Caco-2 (cell line): ENCODE data around the gene INS. TPM values are rescaled to one million over a fixed set of nuclear protein-coding genes. Genes with fewer than 3 reads are reported as not detected.

ENCODE experiments used
- BruUV-seq: library from RNA; stranded (reverse); fragments of 400-500 nt; replicated peaks from 2 replicates; lab custom pipeline; 2021; lab: Mats Ljungman, UMichigan
- CTCF ChIA-PET: fragments of 300-600 bp; sonication (Branson Sonifier 250); formaldehyde crosslinking; loops from one replicate; lab custom pipeline; 2022; ENCODE audit warnings: antibody characterized with exemption; lab: Charles Lee
- POLR2A ChIA-PET: fragments of 300-600 bp; sonication (Branson Sonifier 250); formaldehyde crosslinking; loops from one replicate; lab custom pipeline; 2022; ENCODE audit warnings: antibody characterized with exemption; lab: Charles Lee
- DNase-seq, 2 experiments: peaks; one replicate each; pipeline versions ENCODE4 v3.0.0 to v3.0.0-alpha.2; 2020 to 2022
- H3K27me3 ChIP-seq: replicated peaks from 2 replicates; pipeline ENCODE4 v1.6.0; 2011; ENCODE audit warnings: low read length; ENCODE audit not compliant: control insufficient read depth, insufficient read depth
- H3K36me3 ChIP-seq: 2 replicates; pipeline ENCODE4 v1.5.1; 2011; ENCODE audit warnings: low read length; ENCODE audit not compliant: control insufficient read depth, insufficient read depth
- H3K4me1 ChIP-seq: fragments of 250-450 bp; sonication (Bioruptor Pico); 2 replicates; pipeline ENCODE4 v1.5.1; 2020; ENCODE audit warnings: mild to moderate bottlenecking
- H3K4me3 ChIP-seq: 2 replicates; pipeline ENCODE4 v1.5.1; 2011; ENCODE audit warnings: low read depth, mild to moderate bottlenecking, control low read depth, low read length
- H3K9me3 ChIP-seq: fragments of 250-450 bp; sonication (Bioruptor Pico); 2 replicates; pipeline ENCODE4 v1.5.1; 2020; ENCODE audit warnings: mild to moderate bottlenecking, moderate library complexity
- H3K27ac Mint-ChIP-seq: one replicate; pipeline ENCODE4 v1.8.0; 2022; ENCODE audit warnings: mixed read lengths; ENCODE audit not compliant: unreplicated experiment
- H3K27me3 Mint-ChIP-seq: one replicate; pipeline ENCODE4 v1.8.0; 2022; ENCODE audit warnings: mixed read lengths; ENCODE audit not compliant: insufficient read depth, unreplicated experiment
- H3K36me3 Mint-ChIP-seq: one replicate; pipeline ENCODE4 v1.8.0; 2022; ENCODE audit warnings: mild to moderate bottlenecking, mixed read lengths; ENCODE audit not compliant: insufficient read depth, unreplicated experiment
- H3K4me1 Mint-ChIP-seq: one replicate; pipeline ENCODE4 v1.8.0; 2022; ENCODE audit warnings: low read depth, mixed read lengths; ENCODE audit not compliant: unreplicated experiment
- H3K4me3 Mint-ChIP-seq: one replicate; pipeline ENCODE4 v1.8.0; 2022; ENCODE audit warnings: mild to moderate bottlenecking, moderate library complexity, mixed read lengths; ENCODE audit not compliant: unreplicated experiment
- H3K9me3 Mint-ChIP-seq: one replicate; pipeline ENCODE4 v1.8.0; 2022; ENCODE audit warnings: mixed read lengths; ENCODE audit not compliant: unreplicated experiment
- intact Hi-C: fragments of 100-400 bp; cut with micrococcal nuclease; formaldehyde crosslinking; loops from one replicate; pipeline ENCODE4 v1.10.0; 2022; ENCODE audit not compliant: unreplicated experiment
- total RNA-seq: library from RNA; stranded (reverse); gene quantifications from 2 replicates; pipeline ENCODE4 v1.2.3, GENCODE V29; 2022
- TF ChIP-seq, protein P1 (sequence below), 2 experiments: fragments of 200-600 bp in 1 of 2; IDR thresholded peaks; 1 replicate in 1 of 2; 2 replicates in 1 of 2; pipeline versions ENCODE4 v1.5.1 to v1.8.0; 2011 to 2022; ENCODE audit warnings: antibody characterized with exemption in 1 of 2, control low read depth in 1 of 2, inconsistent platforms in 1 of 2, low read depth in 1 of 2, low read length in 1 of 2, mild to moderate bottlenecking in 1 of 2, moderate library complexity in 1 of 2; ENCODE audit not compliant: insufficient read depth in 1 of 2, severe bottlenecking in 1 of 2, unreplicated experiment in 1 of 2

Gene INS
- total RNA-seq, 1 experiment from 2014 or later: not detected

- no peaks in the 10 kb centered on the region for H3K36me3 Mint-ChIP-seq
- Histone ChIP-seq H3K36me3 (no peaks in the 10 kb centered on the region), H3K4me1 (peaks cover 18% of the 10 kb centered on the region), H3K9me3 (peaks cover 17% of the 10 kb centered on the region), H3K4me3 (no peak overlapping the region), H3K27me3 (no peaks in the 10 kb centered on the region)
- ChIA-PET POLR2A (no interaction called here), CTCF (interaction anchor here (1.0 kb wide), 1 partner anchor 39 kb away, joined by 3 read pairs; no protein-coding TSS in a partner anchor)
- no peaks in the 10 kb centered on the region for H3K27me3 Mint-ChIP-seq
- DNase-seq: no peak
- H3K9me3 Mint-ChIP-seq: peaks cover 22% of the 10 kb centered on the region
- no peak overlapping the region for H3K4me3 Mint-ChIP-seq
- TF ChIP-seq, protein P1, sequence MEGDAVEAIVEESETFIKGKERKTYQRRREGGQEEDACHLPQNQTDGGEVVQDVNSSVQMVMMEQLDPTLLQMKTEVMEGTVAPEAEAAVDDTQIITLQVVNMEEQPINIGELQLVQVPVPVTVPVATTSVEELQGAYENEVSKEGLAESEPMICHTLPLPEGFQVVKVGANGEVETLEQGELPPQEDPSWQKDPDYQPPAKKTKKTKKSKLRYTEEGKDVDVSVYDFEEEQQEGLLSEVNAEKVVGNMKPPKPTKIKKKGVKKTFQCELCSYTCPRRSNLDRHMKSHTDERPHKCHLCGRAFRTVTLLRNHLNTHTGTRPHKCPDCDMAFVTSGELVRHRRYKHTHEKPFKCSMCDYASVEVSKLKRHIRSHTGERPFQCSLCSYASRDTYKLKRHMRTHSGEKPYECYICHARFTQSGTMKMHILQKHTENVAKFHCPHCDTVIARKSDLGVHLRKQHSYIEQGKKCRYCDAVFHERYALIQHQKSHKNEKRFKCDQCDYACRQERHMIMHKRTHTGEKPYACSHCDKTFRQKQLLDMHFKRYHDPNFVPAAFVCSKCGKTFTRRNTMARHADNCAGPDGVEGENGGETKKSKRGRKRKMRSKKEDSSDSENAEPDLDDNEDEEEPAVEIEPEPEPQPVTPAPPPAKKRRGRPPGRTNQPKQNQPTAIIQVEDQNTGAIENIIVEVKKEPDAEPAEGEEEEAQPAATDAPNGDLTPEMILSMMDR (IDR thresholded peaks at IDR 0.05; ENCODE audit: insufficient read depth in 1 of 2, low read depth in 1 of 2, low read length in 1 of 2, severe bottlenecking in 1 of 2, unreplicated experiment in 1 of 2): no peak
- H3K27ac Mint-ChIP-seq: no peak overlapping the region
- no TSS peak for BruUV-seq
- H3K4me1 Mint-ChIP-seq: no peaks in the 10 kb centered on the region
- intact Hi-C loops: no loop called here
These were observed 44.3 kb downstream of the INS start for GRCh38 chr11:2116680-2117079.

- H3K27me3 Mint-ChIP-seq: no peaks in the 10 kb centered on the region
- H3K4me3 Mint-ChIP-seq: no peak overlapping the region
- ChIA-PET POLR2A (no interaction called here), CTCF (no interaction called here)
- H3K36me3 ChIP-seq: no peaks in the 10 kb centered on the region
- H3K36me3 Mint-ChIP-seq: no peaks in the 10 kb centered on the region
- intact Hi-C loops: no loop called here
- TF ChIP-seq, protein P1 (IDR thresholded peaks at IDR 0.05; ENCODE audit: insufficient read depth in 1 of 2, low read depth in 1 of 2, low read length in 1 of 2, severe bottlenecking in 1 of 2, unreplicated experiment in 1 of 2): no peak
- BruUV-seq: no TSS peak
- DNase-seq: no peak
- H3K4me3 ChIP-seq: no peak overlapping the region
- H3K9me3 ChIP-seq: peaks cover 17% of the 10 kb centered on the region
- no peaks in the 10 kb centered on the region for H3K4me1 Mint-ChIP-seq
- H3K4me1 ChIP-seq: peaks cover 6% of the 10 kb centered on the region
- peaks cover 22% of the 10 kb centered on the region for H3K9me3 Mint-ChIP-seq
- H3K27ac Mint-ChIP-seq: no peak overlapping the region
- H3K27me3 ChIP-seq: no peaks in the 10 kb centered on the region
These were observed 45.7 kb downstream of the INS start for GRCh38 chr11:2115308-2115707.

DNA sequence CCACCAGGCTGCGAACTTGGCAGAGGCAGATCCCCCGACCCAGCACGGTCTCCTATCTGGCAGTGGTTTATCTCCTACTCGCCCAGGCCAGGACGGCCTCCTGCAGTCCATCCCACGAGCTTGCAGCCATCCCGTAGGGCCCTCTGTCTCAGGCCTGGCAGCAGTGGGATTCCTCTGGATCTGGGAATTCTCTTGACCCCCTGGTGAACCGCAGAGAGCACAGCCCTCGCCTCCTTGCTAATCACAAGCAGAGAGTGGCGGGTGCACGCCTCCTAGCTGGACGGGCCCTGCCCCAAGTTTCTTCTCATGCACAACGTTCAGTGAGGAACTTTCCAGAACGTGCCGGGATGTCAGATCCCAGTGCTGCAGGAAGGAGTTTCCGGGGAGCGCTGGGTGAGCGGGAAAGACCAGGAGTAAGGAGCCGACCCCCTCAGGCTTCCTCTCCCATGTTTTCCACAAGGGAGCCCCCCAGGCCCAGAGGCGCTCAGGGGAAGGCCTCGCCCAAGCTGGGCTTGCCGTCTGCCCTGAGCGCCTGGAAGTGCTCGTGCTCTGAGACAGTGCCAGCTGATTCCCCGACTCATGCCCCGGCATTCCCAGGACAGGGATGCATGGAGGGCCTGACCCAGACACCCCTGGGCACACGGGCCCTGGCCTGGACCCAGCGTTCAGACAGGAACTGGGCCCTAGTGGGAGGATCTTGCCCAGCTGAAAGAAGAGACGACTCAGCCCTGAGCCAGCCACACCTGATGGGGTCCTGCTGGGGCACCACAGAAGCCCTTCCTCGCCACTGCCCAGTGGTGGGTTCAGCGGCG lies 46.4 kb downstream of the INS start:
- no peak overlapping the region for H3K4me3 ChIP-seq
- Mint-ChIP-seq H3K27ac (no peak overlapping the region), H3K4me1 (no peaks in the 10 kb centered on the region), H3K9me3 (peaks cover 22% of the 10 kb centered on the region), H3K27me3 (no peaks in the 10 kb centered on the region), H3K36me3 (no peaks in the 10 kb centered on the region), H3K4me3 (no peak overlapping the region)
- peaks cover 17% of the 10 kb centered on the region for H3K9me3 ChIP-seq
- TF ChIP-seq, protein P1 (IDR thresholded peaks at IDR 0.05; ENCODE audit: insufficient read depth in 1 of 2, low read depth in 1 of 2, low read length in 1 of 2, severe bottlenecking in 1 of 2, unreplicated experiment in 1 of 2): no peak
- ChIA-PET CTCF (interaction anchor here (0.6 kb wide), 1 partner anchor 100 kb away, joined by 4 read pairs; no protein-coding TSS in a partner anchor), POLR2A (no interaction called here)
- H3K4me1 ChIP-seq: no peaks in the 10 kb centered on the region; the same call in 1 of the 2 replicates
- no TSS peak for BruUV-seq
- intact Hi-C loops: no loop called here
- no peaks in the 10 kb centered on the region for H3K36me3 ChIP-seq
- DNase-seq: no peak
- no peaks in the 10 kb centered on the region for H3K27me3 ChIP-seq
